Right lobe of liver (tissue), 4 donors: ENCODE measurements around the gene CDK14.

Source experiments
- POLR2A ChIP-seq: fragments of 450-650 bp; IDR thresholded peaks from one replicate; pipeline ENCODE4 v1.6.1; 2017; ENCODE audit warnings: antibody characterized with exemption, mild to moderate bottlenecking
- TF ChIP-seq, protein P1 (sequence below), 4 donors: fragments of 200-600 bp in 3 of 4; fragments of 450-650 bp in 1 of 4; IDR thresholded peaks; one replicate each; pipeline versions ENCODE4 v1.5.1 to v1.8.0; 2016 to 2022; ENCODE audit warnings: antibody characterized with exemption in 4 of 4, mild to moderate bottlenecking in 2 of 4
- donor health status: DM: no; HTN: no; CAD: no.
- donor health status: DM: no; HTN: no; CAD: no.
- donor health status: DM: no; HTN: yes; CAD: no.

GRCh38 chr7:90569368-90569767 is 26.8 kb upstream of the CDK14 start:
- TF ChIP-seq, protein P1, sequence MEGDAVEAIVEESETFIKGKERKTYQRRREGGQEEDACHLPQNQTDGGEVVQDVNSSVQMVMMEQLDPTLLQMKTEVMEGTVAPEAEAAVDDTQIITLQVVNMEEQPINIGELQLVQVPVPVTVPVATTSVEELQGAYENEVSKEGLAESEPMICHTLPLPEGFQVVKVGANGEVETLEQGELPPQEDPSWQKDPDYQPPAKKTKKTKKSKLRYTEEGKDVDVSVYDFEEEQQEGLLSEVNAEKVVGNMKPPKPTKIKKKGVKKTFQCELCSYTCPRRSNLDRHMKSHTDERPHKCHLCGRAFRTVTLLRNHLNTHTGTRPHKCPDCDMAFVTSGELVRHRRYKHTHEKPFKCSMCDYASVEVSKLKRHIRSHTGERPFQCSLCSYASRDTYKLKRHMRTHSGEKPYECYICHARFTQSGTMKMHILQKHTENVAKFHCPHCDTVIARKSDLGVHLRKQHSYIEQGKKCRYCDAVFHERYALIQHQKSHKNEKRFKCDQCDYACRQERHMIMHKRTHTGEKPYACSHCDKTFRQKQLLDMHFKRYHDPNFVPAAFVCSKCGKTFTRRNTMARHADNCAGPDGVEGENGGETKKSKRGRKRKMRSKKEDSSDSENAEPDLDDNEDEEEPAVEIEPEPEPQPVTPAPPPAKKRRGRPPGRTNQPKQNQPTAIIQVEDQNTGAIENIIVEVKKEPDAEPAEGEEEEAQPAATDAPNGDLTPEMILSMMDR (IDR thresholded peaks at IDR 0.05): no peak
- no peak for TF ChIP-seq POLR2A
